Inflammatory macrophage (primary cell): ENCODE data around the gene AJAP1.
"Not testable (repeated sequence)": the region's sequence is repeated elsewhere in the genome, so short reads cannot be mapped to it uniquely, and the experiment has no call there.

Experiments used
- DNase-seq, 2 donors: peaks; one replicate each; pipeline ENCODE4 v3.0.0-alpha.2; 2020 to 2022
- total RNA-seq, 18 experiments: gene quantifications; one replicate each; lab custom pipeline; 2026; ENCODE audit warnings: mixed read lengths in 6 of 18, inconsistent platforms in 2 of 18; lab: John Stamatoyannopoulos, UW

Gene AJAP1
- total RNA-seq: 0 to 0.32 (median 0) reads per million in 18 experiments

- no peak for DNase-seq
Measured at GRCh38 chr1:4653796-4654725, at the start of gene AJAP1. TSS of gene AJAP1 (plus strand) at chr1:4654609. CDS start at chr1:4655426, 817 bp downstream.

- no peak for DNase-seq
Measured at GRCh38 chr1:4605158-4605557, 49.3 kb upstream of the AJAP1 start.

- no peak for DNase-seq
Measured at GRCh38 chr1:4611563-4612341, 42.7 kb upstream of the AJAP1 start.

DNA sequence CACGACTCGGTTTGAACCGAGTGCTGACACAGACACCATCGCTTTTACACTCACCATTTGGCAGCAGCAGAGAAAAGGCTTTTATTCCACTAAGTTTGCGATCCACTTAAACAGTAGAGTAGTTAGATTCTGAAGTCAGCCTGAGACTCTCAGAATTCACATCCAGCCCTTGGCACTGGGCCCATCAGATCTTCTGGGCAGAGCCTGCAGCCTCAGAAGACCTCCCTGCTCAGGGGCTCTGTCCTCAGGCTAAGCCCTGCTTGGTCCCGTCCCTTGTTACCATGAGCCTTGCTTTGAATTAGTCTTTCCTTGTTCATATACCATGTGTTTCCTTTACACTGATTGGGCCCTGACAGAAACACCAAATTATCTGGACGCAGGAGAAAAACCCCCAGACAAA is 41.4 kb upstream of the AJAP1 start:
- DNase-seq: no peak

DNA sequence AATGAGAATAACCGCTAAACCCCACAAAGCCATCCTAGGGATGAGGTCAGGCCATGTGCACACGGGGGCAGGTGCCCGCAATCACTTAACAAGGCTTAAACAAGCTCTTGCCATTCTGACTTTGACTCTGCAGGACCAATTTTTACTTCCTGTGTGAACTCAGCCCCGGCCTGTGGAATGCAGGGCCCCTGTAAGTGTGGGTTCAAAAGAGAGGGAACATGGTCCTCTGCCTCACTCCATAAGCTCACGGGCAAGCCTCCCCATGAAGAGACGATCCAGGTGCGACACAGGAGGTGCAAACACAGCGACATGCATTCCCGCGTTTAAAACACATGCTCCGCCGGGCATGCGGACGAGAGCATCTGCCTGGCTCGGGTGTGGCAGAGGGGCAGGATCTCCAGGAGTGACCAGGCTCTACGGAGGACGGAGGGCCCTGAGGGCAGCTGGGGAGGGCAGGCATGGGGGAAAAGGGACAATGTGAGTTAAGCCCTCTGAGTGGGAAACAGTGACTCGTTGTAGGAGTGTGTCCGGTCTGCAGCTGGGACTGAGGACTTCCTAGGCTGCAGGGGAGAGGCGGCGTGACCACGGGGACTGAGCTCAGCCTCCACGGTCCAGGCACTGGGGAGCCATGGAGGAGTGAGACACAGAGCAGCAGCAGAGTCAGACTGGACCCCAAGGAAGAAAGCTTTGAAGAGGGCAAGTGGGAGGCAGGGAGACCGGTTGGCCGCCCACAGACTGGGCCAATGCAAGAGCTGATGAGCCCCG is 40.6 kb upstream of the AJAP1 start:
- no peak for DNase-seq

- no peak for DNase-seq
Measured at GRCh38 chr1:4614371-4615137, 39.9 kb upstream of the AJAP1 start.

- DNase-seq: no peak
Measured at GRCh38 chr1:4615138-4615470, 39.3 kb upstream of the AJAP1 start.

GRCh38 chr1:4615501-4615900 is 38.9 kb upstream of the AJAP1 start:
- DNase-seq: no peak

GRCh38 chr1:4616831-4617465 is 37.5 kb upstream of the AJAP1 start:
- no peak for DNase-seq

GRCh38 chr1:4617506-4617905 is 36.9 kb upstream of the AJAP1 start:
- DNase-seq: no peak

DNA sequence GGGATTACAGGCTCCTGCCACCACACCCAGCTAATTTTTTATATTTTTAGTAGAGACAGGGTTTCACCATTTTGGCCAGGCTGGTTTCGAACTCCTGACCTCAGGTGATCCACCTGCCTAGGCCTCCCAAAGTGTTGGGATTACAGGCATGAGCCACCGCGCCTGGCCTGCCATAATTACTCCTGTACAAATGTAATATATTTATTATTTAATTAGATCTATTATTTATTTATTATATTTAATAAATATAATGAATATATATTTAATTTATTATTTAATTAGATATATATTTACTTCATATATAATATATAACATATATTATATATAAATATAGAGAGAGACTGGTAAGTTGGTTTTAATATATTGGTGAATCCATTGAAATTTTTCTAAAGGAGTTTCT is 35.6 kb upstream of the AJAP1 start:
- DNase-seq: not testable (repeated sequence)

DNA sequence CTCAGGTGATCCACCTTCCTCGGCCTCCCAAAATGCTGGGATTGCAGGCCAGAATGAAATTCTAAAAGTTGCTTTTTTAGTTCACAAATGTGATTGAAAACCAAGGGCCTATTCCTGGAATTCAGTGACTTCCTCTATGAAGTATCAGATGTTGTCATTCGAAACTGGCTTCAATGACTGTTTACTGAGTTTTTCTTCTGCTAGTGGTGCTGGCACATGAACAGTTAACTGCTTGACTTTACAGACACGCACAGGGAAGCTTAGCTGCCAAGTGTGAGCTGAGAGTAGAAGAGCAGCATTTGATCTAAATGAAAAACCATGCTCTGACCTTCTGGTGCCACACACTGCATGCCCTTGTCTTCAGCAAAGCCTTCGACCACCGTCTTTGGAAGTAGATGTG is 32.8 kb upstream of the AJAP1 start:
- DNase-seq: no peak

- no peak for DNase-seq
Measured at GRCh38 chr1:4622821-4623220, 31.6 kb upstream of the AJAP1 start.

- DNase-seq: no peak
Measured at GRCh38 chr1:4624141-4624715, 30.2 kb upstream of the AJAP1 start.

GRCh38 chr1:4624801-4625200 is 29.6 kb upstream of the AJAP1 start:
- DNase-seq: no peak

- no peak for DNase-seq
Measured at GRCh38 chr1:4626061-4626460, 28.3 kb upstream of the AJAP1 start.

- DNase-seq: no peak
Measured at GRCh38 chr1:4626560-4627319, 27.7 kb upstream of the AJAP1 start.

GRCh38 chr1:4627353-4627752 is 27.1 kb upstream of the AJAP1 start:
- DNase-seq: no peak

GRCh38 chr1:4628992-4629391 is 25.4 kb upstream of the AJAP1 start:
- no peak for DNase-seq

- DNase-seq: no peak
Measured at GRCh38 chr1:4630561-4630960, 23.8 kb upstream of the AJAP1 start.

DNA sequence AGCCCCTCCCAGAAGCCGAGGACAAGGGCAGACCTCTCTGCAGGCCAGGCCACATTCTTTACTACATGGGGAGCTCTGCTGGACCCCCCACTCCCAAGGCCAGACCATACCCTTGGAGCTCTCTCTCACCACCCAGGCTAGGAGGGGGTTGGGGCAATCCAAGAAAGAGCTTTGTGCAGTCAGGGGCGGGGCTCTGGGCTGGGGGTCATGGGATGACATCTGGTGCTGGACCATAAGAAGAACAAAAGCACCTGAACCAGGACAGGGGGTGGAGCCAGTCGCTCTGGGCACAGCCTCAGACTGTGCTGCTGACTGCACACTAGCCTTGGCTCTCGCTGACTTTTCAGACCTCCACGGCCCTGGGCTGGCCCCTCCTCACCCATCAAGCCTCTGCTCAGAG is 23.1 kb upstream of the AJAP1 start:
- DNase-seq: no peak
